Measurements from ENCODE around the gene NDC80.
"Not testable (repeated sequence)": the region's sequence is repeated elsewhere in the genome, so short reads cannot be mapped to it uniquely, and the experiment has no call there.

The NDC80 gene

DNA sequence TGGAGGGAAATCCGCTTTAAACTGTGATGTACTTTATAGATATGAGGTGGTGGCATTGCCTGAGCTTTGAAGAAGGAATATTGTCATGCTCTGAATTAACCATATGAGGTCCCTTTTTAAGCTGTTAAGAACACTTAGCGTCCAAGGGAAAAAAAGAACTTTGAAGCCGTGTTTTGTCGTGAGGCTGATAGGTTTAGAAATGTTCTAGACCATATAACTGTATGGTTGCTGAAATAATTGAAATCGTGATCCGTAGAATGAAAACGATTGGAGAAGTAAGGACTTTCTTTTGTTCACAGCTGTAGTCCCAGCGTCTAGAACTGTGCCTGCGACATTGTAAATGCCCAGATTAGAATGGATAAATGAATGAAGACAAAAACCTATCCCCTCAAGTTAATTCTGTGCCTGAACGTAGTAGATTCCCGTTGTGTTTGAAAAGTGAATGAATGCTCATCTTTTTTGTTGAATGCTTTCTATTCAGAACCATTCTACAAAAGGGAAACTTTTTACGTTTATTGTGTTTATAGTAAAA lies 85.7 kb downstream of the NDC80 start:
- TF ChIP-seq, protein P1, sequence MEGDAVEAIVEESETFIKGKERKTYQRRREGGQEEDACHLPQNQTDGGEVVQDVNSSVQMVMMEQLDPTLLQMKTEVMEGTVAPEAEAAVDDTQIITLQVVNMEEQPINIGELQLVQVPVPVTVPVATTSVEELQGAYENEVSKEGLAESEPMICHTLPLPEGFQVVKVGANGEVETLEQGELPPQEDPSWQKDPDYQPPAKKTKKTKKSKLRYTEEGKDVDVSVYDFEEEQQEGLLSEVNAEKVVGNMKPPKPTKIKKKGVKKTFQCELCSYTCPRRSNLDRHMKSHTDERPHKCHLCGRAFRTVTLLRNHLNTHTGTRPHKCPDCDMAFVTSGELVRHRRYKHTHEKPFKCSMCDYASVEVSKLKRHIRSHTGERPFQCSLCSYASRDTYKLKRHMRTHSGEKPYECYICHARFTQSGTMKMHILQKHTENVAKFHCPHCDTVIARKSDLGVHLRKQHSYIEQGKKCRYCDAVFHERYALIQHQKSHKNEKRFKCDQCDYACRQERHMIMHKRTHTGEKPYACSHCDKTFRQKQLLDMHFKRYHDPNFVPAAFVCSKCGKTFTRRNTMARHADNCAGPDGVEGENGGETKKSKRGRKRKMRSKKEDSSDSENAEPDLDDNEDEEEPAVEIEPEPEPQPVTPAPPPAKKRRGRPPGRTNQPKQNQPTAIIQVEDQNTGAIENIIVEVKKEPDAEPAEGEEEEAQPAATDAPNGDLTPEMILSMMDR (IDR thresholded peaks at IDR 0.05; ENCODE audit: low read length, missing control alignments): no peak
- H3K4me3 ChIP-seq (replicated peaks; ENCODE audit: low read depth, low read length): peak overlapping the region; percentile 87
- peak; percentile 10 for DNase-seq (ENCODE audit: low read depth)

DNA sequence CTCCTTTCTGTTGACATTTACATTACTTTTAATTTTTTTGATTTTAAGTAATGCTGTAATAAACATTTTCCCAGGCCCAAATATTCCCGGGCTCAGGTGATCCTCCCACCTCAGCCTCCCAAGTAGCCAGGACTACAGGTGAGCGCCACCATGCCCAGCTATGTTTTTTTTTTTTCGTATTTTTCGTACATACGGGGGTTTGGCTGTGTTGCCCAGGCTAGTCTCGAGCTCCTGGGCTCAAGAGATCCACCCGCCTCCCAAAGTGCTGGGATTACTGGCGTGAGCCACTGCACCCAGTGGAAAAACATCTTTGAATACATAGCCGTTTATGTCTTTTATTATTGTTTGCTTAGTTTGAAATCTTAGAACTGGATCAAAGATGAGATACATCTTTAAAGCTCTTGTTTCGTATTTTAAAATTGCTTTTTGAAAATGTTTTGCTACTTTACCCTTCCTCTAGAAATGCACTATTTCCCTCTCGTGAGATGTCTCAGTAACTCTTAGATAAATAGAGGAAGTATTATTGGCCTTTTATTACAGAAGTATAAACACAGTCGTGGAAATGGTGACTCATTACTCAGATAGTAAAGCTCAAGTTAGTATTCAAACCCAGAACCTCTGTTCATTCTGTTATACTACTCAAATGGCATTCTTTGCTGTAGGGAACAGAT lies 86.6 kb downstream of the NDC80 start:
- H3K4me3 ChIP-seq (replicated peaks; ENCODE audit: low read depth, low read length): peak overlapping the region; percentile 87
- DNase-seq (ENCODE audit: low read depth): peak; percentile 84
- TF ChIP-seq, protein P1 (IDR thresholded peaks at IDR 0.05; ENCODE audit: low read length, missing control alignments): no peak

DNA sequence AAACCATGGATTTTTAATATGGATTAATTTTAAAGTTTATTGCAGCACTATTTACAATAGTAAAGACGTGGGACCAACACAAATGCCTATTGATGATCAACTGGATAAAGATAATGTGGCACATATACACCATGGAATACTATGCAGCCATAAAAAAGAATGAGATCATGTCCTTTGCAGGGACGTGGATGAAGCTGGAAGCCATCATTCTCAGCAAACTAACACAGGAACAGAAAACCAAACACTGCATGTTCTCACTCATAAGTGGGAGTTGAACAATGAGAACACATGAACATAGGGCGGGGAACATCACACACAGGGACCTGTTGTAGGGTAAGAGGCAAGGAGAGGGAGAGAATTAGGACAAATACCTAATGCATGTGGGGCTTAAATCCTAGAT lies 89.5 kb downstream of the NDC80 start:
- not testable (repeated sequence) for DNase-seq (ENCODE audit: low read depth); H3K4me3 ChIP-seq (replicated peaks; ENCODE audit: low read depth, low read length)

DNA sequence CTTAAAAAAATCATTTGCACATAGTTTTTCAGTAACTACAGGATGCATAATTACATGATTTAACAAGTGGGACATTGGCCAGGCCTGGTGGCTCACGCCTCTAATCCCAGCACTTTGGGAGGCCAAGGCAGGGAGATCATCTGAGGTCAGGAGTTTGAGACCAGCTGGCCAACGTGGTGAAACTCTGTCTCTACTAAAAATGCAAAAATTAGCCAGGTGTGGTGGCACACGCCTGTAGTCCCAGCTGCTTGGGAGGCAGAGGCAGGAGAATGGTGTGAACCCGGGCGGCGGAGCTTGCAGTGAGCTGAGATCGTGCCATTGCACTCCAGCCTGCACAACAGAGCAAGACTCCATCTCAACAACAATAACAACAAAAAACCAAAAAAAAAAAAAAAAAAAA lies 90.9 kb downstream of the NDC80 start:
- DNase-seq (ENCODE audit: low read depth); H3K4me3 ChIP-seq (replicated peaks; ENCODE audit: low read depth, low read length): not testable (repeated sequence)

DNA sequence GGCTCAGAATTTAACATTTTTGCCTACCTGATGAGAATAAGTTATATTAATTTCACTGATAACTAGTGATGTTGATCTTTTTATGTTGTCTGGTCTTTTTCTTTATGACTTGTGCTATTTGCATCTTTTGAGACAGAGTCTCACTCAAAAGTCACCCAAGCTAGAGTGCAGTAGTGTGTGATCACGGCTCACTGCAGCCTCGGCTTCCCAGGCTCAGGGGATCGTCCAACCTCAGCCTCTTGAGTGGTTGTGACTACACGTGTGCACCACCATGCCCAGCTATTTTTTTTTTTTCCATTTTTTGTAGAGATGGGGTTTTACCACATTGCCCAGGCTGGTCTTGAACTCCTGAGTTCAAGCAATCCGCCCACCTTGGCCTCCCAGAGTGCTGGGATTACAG lies 91.6 kb downstream of the NDC80 start:
- TF ChIP-seq, protein P1 (IDR thresholded peaks at IDR 0.05; ENCODE audit: low read length, missing control alignments): no peak
- DNase-seq (ENCODE audit: low read depth): no peak
- no peak overlapping the region for H3K4me3 ChIP-seq (replicated peaks; ENCODE audit: low read depth, low read length)

Measured in fibroblast of pulmonary artery (primary cell).